ENCODE results near the gene PNMA1. TPM values are rescaled to one million over a fixed set of nuclear protein-coding genes. Genes with fewer than 3 reads are reported as not detected.

Gene PNMA1
- polyA plus RNA-seq, 1 donor from 2014 or later: 205 TPM

DNA sequence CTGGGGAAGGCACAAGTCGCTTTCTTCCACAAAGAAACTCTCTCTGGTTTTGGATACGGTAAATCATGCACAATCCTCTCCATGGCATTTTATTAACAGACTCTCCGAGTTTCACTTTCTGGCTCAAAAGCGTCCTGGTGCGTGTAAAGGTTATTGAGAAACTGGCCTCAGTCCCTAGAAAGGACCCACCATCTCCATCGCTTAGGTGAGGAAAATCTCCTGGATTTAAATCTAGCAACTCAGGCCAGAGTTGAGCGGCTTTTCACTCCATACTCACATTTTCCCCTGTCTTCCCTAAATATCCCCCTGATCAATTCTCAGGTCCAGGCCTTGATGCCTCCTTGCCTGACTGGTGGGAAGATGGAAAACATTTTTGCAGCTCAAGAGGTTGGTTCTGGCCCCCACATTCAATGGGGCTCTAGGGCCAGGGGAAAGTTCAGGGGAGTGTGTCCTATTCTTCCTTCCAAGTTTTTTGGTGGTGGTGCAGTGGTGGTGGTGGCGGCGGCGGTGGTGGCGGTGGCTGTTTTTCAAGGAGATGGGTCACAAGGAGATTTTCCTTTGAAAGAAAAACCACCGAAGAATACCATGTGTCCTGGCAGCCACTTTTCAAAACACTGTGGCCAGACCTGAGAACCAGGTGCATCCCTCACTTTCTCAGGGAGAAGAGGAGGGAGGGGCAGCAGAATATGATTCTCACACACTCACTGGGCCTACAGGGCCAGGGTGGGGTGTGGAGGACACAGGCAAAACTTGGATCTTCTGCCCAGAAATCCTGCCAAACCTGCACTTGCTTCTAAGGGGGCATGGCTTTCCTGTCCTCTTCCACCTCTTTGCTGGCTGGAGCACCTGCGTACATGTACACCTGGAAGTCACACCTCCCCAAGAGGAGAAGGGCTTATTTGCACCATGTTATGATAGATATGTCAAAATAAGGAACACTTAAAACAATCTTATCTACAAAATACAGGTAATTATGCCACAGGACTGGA, 46.7 kb upstream of the PNMA1 start:
- no peaks in the 10 kb centered on the region for H4K20me1 ChIP-seq (ENCODE audit: insufficient read depth)
- H3K9ac ChIP-seq (ENCODE audit: low read length): peak overlapping the region; percentile 90
- H3K79me2 ChIP-seq (replicated peaks; ENCODE audit: insufficient read depth, low read length): peaks cover 16% of the 10 kb centered on the region
- TF ChIP-seq MXI1 (conservative IDR thresholded peaks at IDR 0.05; ENCODE audit: poor library complexity, severe bottlenecking) (no peak), EZH2 (IDR thresholded peaks at IDR 0.05; ENCODE audit: borderline replicate concordance, insufficient read depth, low read length, poor library complexity, severe bottlenecking) (no peak), TAF1 (IDR thresholded peaks at IDR 0.05; ENCODE audit: low read depth) (no peak)
- TF ChIP-seq, protein P1, sequence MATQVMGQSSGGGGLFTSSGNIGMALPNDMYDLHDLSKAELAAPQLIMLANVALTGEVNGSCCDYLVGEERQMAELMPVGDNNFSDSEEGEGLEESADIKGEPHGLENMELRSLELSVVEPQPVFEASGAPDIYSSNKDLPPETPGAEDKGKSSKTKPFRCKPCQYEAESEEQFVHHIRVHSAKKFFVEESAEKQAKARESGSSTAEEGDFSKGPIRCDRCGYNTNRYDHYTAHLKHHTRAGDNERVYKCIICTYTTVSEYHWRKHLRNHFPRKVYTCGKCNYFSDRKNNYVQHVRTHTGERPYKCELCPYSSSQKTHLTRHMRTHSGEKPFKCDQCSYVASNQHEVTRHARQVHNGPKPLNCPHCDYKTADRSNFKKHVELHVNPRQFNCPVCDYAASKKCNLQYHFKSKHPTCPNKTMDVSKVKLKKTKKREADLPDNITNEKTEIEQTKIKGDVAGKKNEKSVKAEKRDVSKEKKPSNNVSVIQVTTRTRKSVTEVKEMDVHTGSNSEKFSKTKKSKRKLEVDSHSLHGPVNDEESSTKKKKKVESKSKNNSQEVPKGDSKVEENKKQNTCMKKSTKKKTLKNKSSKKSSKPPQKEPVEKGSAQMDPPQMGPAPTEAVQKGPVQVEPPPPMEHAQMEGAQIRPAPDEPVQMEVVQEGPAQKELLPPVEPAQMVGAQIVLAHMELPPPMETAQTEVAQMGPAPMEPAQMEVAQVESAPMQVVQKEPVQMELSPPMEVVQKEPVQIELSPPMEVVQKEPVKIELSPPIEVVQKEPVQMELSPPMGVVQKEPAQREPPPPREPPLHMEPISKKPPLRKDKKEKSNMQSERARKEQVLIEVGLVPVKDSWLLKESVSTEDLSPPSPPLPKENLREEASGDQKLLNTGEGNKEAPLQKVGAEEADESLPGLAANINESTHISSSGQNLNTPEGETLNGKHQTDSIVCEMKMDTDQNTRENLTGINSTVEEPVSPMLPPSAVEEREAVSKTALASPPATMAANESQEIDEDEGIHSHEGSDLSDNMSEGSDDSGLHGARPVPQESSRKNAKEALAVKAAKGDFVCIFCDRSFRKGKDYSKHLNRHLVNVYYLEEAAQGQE (IDR thresholded peaks at IDR 0.05; ENCODE audit: borderline replicate concordance): no peak
- TF ChIP-seq, protein P2, sequence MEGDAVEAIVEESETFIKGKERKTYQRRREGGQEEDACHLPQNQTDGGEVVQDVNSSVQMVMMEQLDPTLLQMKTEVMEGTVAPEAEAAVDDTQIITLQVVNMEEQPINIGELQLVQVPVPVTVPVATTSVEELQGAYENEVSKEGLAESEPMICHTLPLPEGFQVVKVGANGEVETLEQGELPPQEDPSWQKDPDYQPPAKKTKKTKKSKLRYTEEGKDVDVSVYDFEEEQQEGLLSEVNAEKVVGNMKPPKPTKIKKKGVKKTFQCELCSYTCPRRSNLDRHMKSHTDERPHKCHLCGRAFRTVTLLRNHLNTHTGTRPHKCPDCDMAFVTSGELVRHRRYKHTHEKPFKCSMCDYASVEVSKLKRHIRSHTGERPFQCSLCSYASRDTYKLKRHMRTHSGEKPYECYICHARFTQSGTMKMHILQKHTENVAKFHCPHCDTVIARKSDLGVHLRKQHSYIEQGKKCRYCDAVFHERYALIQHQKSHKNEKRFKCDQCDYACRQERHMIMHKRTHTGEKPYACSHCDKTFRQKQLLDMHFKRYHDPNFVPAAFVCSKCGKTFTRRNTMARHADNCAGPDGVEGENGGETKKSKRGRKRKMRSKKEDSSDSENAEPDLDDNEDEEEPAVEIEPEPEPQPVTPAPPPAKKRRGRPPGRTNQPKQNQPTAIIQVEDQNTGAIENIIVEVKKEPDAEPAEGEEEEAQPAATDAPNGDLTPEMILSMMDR (IDR thresholded peaks at IDR 0.05; ENCODE audit: poor library complexity, severe bottlenecking): no peak
- no peaks in the 10 kb centered on the region for H3K9me2 ChIP-seq (ENCODE audit: insufficient read depth, low read length)
- H3K4me3 ChIP-seq (ENCODE audit: low read length): peak overlapping the region; percentile 83
- H3F3A ChIP-seq (ENCODE audit: insufficient read depth, low read length, poor library complexity, severe bottlenecking): peaks cover 5% of the 10 kb centered on the region
- no peaks in the 10 kb centered on the region for H3K27me3 ChIP-seq (ENCODE audit: insufficient read depth, low read depth, low read length)
- H2AFZ ChIP-seq (ENCODE audit: low read depth, low read length): peak overlapping the region; percentile 61
- H3K36me3 ChIP-seq (ENCODE audit: insufficient read depth, low read length): no peaks in the 10 kb centered on the region
- H3K9me3 ChIP-seq (ENCODE audit: low read length): no peaks in the 10 kb centered on the region
- H3K4me2 ChIP-seq (ENCODE audit: low read length): peak overlapping the region; percentile 53
- peak overlapping the region; percentile 91 for H3K27ac ChIP-seq (ENCODE audit: low read length)

DNA sequence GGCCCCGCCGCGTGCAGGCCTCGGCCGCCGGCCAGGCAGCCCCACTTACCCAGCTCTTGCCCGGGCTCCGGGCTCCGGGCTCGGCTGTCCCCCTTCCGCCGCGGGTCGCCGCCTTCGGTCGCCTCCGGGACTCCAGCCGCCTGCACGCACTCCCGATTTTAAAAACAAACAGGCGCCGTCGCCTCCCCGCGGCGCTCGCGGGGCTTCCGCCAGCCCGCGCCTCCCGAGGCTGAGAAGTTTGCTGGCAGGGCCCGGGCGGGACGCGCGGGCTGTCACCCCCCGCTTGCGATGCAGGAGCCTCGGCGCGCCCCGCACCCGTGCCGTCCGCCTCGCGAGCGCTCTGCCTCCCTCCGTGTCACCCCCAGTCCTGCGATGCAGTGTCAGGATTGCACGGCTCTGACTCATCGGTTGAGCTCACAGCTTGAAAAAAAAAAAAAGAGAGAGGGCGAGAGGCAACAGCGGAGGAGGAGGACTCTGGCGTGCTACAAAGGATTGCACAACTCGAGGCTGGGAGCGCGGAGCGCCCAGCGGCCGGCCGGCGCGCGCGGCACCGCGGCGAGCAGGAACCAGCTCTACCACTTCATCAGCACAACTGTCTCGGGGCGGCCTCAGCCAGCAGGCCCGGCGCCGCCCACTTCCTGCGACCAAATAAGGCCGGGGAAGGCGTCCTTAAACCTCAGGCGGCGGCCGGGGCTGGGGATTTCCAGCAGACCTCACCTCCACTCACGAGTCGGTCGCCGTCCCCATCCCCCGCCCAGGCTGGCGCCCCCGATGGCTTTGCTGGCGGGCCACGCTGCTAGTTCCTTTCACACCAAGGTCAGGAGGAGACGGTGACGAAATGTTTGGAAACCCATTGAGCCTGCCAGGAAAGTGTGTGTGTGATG, 45.8 kb upstream of the PNMA1 start:
- Histone ChIP-seq H3K27me3 (ENCODE audit: insufficient read depth, low read depth, low read length) (no peaks in the 10 kb centered on the region), H4K20me1 (ENCODE audit: insufficient read depth) (no peaks in the 10 kb centered on the region), H3K36me3 (ENCODE audit: insufficient read depth, low read length) (no peaks in the 10 kb centered on the region), H3K9me2 (ENCODE audit: insufficient read depth, low read length) (no peaks in the 10 kb centered on the region), H3K79me2 (replicated peaks; ENCODE audit: insufficient read depth, low read length) (peaks cover 16% of the 10 kb centered on the region), H3F3A (ENCODE audit: insufficient read depth, low read length, poor library complexity, severe bottlenecking) (peaks cover 5% of the 10 kb centered on the region), H3K4me3 (ENCODE audit: low read length) (peak overlapping the region; percentile 83), H3K4me2 (ENCODE audit: low read length) (peak overlapping the region; percentile 53), H3K9me3 (ENCODE audit: low read length) (no peaks in the 10 kb centered on the region), H3K9ac (ENCODE audit: low read length) (peak overlapping the region; percentile 90), H2AFZ (ENCODE audit: low read depth, low read length) (peak overlapping the region; percentile 61), H3K27ac (ENCODE audit: low read length) (peak overlapping the region; percentile 91)
- TF ChIP-seq, protein P1 (IDR thresholded peaks at IDR 0.05; ENCODE audit: borderline replicate concordance): peak; percentile 84
- TF ChIP-seq EP300 (conservative IDR thresholded peaks at IDR 0.05; ENCODE audit: poor library complexity, severe bottlenecking): peak; percentile 70
- no peak for TF ChIP-seq EZH2 (IDR thresholded peaks at IDR 0.05; ENCODE audit: borderline replicate concordance, insufficient read depth, low read length, poor library complexity, severe bottlenecking)
- peak; percentile 59 for TF ChIP-seq MXI1 (conservative IDR thresholded peaks at IDR 0.05; ENCODE audit: poor library complexity, severe bottlenecking)
- peak; percentile 35 for TF ChIP-seq RAD21 (conservative IDR thresholded peaks at IDR 0.05)
- peak; percentile 37 for TF ChIP-seq SMC3 (conservative IDR thresholded peaks at IDR 0.05; ENCODE audit: poor library complexity)
- TF ChIP-seq, protein P2 (IDR thresholded peaks at IDR 0.05; ENCODE audit: poor library complexity, severe bottlenecking): no peak
- TF ChIP-seq POLR2AphosphoS5 (IDR thresholded peaks at IDR 0.05): peak; percentile 82
- TF ChIP-seq TAF1 (IDR thresholded peaks at IDR 0.05; ENCODE audit: low read depth): peak; percentile 85
